GM15510 (cell line): ENCODE measurements around the gene RAMAC.

Experiments
- POLR2A ChIP-seq: IDR thresholded peaks from 3 replicates; pipeline ENCODE4 v1.6.1; 2011; ENCODE audit warnings: borderline replicate concordance; ENCODE audit not compliant: insufficient read length; ENCODE audit errors: extremely low read depth

The RAMAC gene

GRCh38 chr15:82985688-82986441, at the start of gene RAMAC:
RAMAC (plus strand) TSS chr15:82986210; CDS start chr15:82989019, 2,809 bp downstream.
- peak; percentile 81 for TF ChIP-seq POLR2A

GRCh38 chr15:82936966-82937711, 48.9 kb upstream of the RAMAC start:
- TF ChIP-seq POLR2A: no peak

GRCh38 chr15:82937712-82938058, 48.3 kb upstream of the RAMAC start:
- no peak for TF ChIP-seq POLR2A

GRCh38 chr15:82942691-82943090, 43.3 kb upstream of the RAMAC start:
- TF ChIP-seq POLR2A: no peak

- no peak for TF ChIP-seq POLR2A
These were observed 42.8 kb upstream of the RAMAC start for GRCh38 chr15:82943176-82943575.

DNA sequence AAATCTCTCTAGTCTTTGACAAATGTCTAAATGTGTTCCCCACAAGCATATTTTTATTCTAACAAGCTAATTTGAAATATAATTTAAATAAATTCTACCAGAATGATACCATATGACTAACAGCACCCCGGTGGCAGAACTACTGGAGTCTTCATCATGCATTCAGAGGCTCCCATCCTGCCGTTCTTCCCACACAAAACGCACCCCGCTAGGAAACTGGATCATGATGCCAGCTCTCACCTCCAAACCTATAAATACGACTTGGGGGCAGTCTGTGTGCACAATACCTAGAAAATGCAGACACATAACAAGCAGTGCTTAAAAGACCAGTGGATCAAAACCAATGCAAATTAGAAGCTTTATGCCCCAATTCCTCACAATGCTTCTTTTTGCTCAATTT, 42.0 kb upstream of the RAMAC start:
- TF ChIP-seq POLR2A: no peak

GRCh38 chr15:82944821-82945220, 41.2 kb upstream of the RAMAC start:
- TF ChIP-seq POLR2A: no peak

- TF ChIP-seq POLR2A: no peak
These were observed 40.7 kb upstream of the RAMAC start for GRCh38 chr15:82945326-82945725.

DNA sequence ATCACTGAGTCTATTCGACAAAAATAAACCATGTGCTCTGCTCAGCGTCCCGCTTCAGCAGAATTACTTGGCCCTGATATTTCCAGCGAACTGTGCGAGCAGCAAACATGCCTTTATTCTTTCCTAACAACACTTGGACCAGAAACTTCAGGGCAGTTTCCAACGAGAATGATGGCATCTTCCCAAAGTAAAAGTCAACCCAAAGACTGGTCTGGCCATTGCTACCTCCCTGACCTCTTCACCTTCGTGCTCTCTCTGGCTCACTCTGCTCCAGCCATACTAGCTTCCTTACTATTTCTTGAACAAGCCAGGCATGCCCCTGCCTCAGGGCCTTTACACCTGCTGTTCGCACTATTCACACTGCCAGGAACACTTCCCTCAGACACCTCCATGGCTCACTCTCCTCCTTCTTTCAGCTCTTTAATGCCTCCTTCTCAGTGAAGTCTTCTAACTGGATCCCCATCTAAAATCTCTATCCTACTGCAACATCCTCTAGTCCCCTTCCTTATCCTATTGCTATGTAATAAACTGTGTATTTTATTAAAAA, 39.8 kb upstream of the RAMAC start:
- TF ChIP-seq POLR2A: no peak

GRCh38 chr15:82950295-82950694, 35.7 kb upstream of the RAMAC start:
- TF ChIP-seq POLR2A: no peak

GRCh38 chr15:82950746-82951370, 35.2 kb upstream of the RAMAC start:
- no peak for TF ChIP-seq POLR2A

GRCh38 chr15:82951472-82952157, 34.4 kb upstream of the RAMAC start:
- TF ChIP-seq POLR2A: no peak

GRCh38 chr15:82952158-82953081, 33.6 kb upstream of the RAMAC start, which contains the start of gene HOMER2:
HOMER2 (minus strand) TSS chr15:82952720; CDS start chr15:82952535, 185 bp downstream.
- TF ChIP-seq POLR2A: no peak

DNA sequence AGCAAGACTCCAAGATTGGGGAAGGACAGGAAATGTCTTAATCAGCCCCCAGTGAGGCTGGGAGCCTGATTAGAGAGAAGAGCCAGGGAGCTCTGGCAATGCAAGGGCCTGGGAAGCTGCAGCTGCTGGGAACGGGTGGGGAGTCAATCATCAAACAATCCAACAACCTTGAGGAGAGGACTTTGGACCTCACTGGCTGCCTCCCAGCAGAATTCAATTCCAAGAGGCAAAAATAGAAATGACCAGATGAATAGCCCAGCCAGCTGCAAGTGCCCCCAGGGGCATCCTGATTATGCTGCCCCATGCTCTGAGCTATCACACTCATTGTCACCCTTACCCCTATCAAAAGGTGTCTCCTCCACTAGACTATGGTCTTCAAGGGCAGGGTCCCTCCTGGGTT, 27.4 kb upstream of the RAMAC start:
- TF ChIP-seq POLR2A: no peak
